Forelimb muscle (tissue), 1 donor: Measurements from ENCODE around the gene ZNF837. TPM values are rescaled to one million over a fixed set of nuclear protein-coding genes. Genes with fewer than 3 reads are reported as not detected.
"Not testable (repeated sequence)": the region's sequence is repeated elsewhere in the genome, so short reads cannot be mapped to it uniquely, and the experiment has no call there.

Experiments
- DNase-seq: peaks from one replicate; pipeline ENCODE4 v3.0.0-alpha.2; 2013; ENCODE audit warnings: low read depth
- polyA plus RNA-seq: library from polyadenylated mRNA; unstranded; fragments of 120-200 nt; gene quantifications from one replicate; pipeline ENCODE4 v1.2.1, GENCODE V29; 2013; ENCODE audit not compliant: insufficient read length

The ZNF837 gene
- polyA plus RNA-seq, 1 donor, result 1.9 TPM

DNA sequence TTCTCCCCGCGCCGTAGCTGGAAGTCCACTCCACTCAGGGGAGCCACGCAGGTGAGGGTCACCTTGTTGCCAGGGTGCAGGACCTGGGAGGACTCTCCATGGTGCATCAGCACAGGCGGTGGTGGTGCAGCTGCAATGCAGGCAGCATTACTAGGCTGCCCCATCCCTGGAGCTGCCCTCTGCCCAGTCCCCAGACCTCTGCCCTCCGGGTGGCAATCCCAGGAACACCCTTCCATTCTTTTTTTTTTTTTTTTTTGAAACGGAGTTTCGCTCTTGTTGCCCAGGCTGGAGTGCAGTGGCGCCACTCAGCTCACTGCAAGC lies 29.3 kb downstream of the ZNF837 start:
- DNase-seq, result no peak

- DNase-seq, result no peak
Measured at GRCh38 chr19:58350871-58351557, 29.8 kb downstream of the ZNF837 start.

GRCh38 chr19:58350001-58350861 lies 30.6 kb downstream of the ZNF837 start:
- DNase-seq, result no peak

GRCh38 chr19:58349590-58349989 lies 31.2 kb downstream of the ZNF837 start:
- DNase-seq, result no peak

DNA sequence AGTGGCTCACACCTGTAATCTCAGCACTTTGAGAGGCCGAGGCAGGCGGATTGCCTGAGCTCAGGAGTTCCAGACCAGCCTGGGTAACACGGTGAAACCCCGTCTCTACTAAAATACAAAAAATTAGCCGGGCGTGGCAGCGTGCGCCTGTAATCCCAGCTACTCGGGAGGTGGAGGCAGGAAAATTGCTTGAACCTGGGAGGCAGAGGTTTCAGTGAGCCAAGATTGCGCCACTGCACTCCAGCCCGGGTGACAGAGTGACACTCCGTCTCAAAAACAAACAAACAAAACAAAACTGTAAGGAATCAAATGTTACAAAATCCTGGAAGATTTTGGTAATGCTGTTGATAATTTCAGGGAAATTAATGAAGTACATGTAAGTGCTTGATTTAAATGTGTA lies 32.8 kb downstream of the ZNF837 start:
- DNase-seq, result not testable (repeated sequence)

GRCh38 chr19:58346961-58347929 lies 33.6 kb downstream of the ZNF837 start:
- DNase-seq, result no peak

DNA sequence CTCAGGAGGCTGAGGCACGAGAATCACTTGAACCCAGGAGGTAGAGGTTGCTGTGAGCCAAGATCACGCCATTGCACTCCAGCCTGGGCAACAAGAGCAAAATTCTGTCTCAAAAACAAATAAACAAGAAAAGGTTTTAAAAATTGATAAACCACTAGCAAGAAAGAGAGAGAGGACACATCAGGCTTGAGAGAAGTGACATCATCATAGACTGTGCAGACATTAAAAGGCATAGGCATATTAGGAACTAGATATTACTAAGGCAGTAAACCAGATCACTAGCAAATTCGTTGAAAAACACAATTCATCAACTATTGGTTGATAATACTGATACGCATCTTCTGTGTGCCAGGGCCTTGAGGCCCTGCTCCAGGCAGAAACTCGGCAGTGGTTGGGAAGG lies 35.3 kb downstream of the ZNF837 start:
- no peak for DNase-seq

DNA sequence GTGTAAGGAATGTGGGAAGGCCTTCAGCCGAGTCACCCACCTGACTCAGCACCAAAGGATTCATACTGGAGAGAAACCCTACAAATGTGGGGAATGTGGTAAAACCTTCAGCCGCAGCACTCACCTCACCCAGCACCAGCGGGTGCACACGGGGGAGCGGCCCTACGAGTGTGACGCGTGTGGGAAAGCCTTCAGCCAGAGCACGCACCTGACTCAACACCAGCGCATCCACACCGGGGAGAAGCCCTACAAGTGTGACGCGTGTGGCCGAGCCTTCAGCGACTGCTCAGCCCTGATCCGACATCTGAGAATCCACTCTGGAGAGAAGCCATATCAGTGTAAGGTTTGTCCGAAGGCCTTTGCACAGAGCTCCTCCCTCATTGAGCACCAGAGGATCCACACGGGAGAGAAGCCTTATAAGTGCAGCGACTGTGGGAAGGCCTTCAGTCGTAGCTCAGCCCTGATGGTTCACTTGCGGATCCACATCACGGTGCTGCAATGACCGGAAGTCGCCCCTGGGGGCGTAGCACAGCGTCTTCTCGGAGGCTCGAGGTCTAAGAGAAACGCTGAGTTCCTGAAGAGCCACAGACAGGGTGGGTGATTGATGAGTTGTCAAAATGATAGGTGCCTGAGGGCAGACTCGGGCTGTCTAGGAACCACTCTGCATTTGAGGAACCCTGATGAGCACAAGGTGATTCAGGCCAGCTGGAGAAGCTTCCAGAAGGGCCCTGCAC lies 41.8 kb downstream of the ZNF837 start:
- no peak for DNase-seq

DNA sequence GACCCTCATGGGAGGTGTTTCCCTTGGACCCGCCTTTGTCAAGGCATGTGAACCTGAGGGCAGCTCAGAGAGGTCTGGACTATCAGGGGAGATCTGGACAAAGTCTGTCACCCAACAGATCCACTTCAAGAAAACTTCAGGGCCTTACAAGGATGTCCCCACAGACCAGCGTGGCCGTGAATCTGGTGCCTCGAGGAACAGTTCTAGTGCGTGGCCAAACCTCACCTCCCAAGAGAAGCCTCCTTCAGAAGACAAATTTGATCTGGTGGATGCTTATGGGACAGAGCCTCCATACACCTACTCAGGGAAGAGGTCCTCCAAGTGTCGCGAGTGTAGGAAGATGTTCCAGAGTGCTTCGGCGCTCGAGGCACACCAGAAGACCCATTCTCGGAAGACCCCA lies 42.5 kb downstream of the ZNF837 start:
- DNase-seq, result no peak

GRCh38 chr19:58336820-58337219 lies 44.0 kb downstream of the ZNF837 start:
- no peak for DNase-seq

- no peak for DNase-seq
Measured at GRCh38 chr19:58336216-58336615, 44.6 kb downstream of the ZNF837 start.

- no peak for DNase-seq
Measured at GRCh38 chr19:58335630-58336029, 45.2 kb downstream of the ZNF837 start.

DNA sequence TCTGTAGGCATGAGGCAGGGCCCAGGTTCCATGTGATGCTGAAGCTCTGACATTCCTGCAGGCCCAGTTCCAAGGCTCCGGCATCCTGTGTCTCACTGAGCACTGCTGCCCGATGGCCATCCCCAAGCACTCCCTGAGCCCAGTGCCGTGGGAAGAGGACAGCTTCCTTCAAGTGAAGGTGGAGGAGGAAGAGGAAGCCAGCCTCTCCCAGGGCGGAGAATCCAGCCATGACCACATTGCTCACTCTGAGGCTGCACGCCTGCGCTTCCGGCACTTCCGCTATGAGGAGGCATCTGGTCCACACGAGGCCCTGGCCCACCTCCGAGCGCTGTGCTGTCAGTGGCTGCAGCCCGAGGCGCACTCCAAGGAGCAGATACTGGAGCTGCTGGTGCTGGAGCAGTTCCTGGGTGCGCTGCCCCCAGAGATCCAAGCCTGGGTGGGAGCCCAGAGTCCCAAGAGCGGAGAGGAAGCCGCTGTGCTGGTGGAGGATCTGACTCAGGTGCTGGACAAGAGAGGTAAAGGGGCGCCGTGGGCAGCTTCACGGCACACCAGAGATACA lies 46.1 kb downstream of the ZNF837 start:
- DNase-seq, result no peak

GRCh38 chr19:58332697-58333096 lies 48.1 kb downstream of the ZNF837 start:
- DNase-seq, result no peak

- DNase-seq, result no peak
Measured at GRCh38 chr19:58330458-58330857, 50.4 kb downstream of the ZNF837 start.

- DNase-seq, result no peak
Measured at GRCh38 chr19:58328999-58329398, 51.8 kb downstream of the ZNF837 start.

GRCh38 chr19:58326914-58327726 lies 53.7 kb downstream of the ZNF837 start, which contains the start of gene ZSCAN22:
ZSCAN22 (plus strand) TSS chr19:58326994; CDS start chr19:58334803, 7,809 bp downstream.
- peak; percentile 92 for DNase-seq

DNA sequence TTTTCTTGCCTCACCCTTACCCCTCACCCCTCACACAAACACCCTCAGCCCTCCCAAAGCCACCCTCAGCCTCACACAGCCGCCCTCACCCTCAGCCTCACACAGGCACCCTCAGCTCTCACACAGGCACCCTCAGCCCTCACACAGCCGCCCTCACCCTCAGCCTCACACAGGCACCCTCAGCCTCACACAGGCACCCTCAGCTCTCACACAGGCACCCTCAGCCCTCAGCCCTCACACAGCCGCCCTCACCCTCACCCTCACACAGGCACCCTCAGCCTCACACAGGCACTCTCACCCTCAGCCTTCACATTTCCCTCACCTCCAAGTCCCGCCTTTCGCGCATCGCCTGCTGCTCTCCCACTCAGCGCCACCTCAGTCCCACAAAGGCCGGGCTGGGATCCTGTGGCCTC lies 54.3 kb downstream of the ZNF837 start:
- DNase-seq, result no peak

- no peak for DNase-seq
Measured at GRCh38 chr19:58325311-58326022, 55.4 kb downstream of the ZNF837 start.
